22Rv1 (cell line): ENCODE results near the gene LRBA.

ENCODE experiments used
- CTCF ChIP-seq: fragments of 450-650 bp; IDR thresholded peaks from 2 replicates; pipeline ENCODE4 v1.5.1; 2017; ENCODE audit warnings: mild to moderate bottlenecking
- ZFX ChIP-seq: fragments of 450-650 bp; IDR thresholded peaks from 2 replicates; pipeline ENCODE4 v1.6.1; 2017; ENCODE audit warnings: antibody characterized with exemption, borderline replicate concordance

GRCh38 chr4:150318527-150318926 lies 696.6 kb downstream of the LRBA start:
- TF ChIP-seq CTCF (no peak), ZFX (no peak)
